CD14-positive monocyte (primary cell): Measurements from ENCODE around the gene STX17. TPM values are rescaled to one million over a fixed set of nuclear protein-coding genes. Genes with fewer than 3 reads are reported as not detected.

Experiments used
- DNase-seq, 3 donors: peaks; one replicate each; pipeline ENCODE4 v3.0.0-alpha.2; 2011 to 2022
- H2AFZ ChIP-seq: 2 replicates; pipeline ENCODE4 v1.6.0; 2012; ENCODE audit warnings: mild to moderate bottlenecking, low read depth, low read length, inconsistent platforms; ENCODE audit not compliant: insufficient read depth, poor library complexity, severe bottlenecking
- H3K27ac ChIP-seq, 2 donors: 1 replicate in 1 of 2; 2 replicates in 1 of 2; pipeline ENCODE4 v1.5.1; 2012 to 2013; ENCODE audit warnings: low read length in 2 of 2, control low read depth in 1 of 2, inconsistent platforms in 1 of 2, low read depth in 1 of 2, mild to moderate bottlenecking in 1 of 2
- H3K27me3 ChIP-seq, 2 donors: one replicate each; pipeline versions ENCODE4 v1.6.0 to v1.6.1; 2011 to 2013; ENCODE audit warnings: low read length in 2 of 2; ENCODE audit not compliant: control insufficient read depth in 2 of 2, insufficient read depth in 2 of 2
- H3K36me3 ChIP-seq, 2 donors: replicated peaks in 1 of 2; 1 replicate in 1 of 2; 2 replicates in 1 of 2; pipeline versions ENCODE4 v1.5.1 to v1.6.1; 2012 to 2013; ENCODE audit warnings: low read length in 2 of 2, control low read depth in 1 of 2, inconsistent platforms in 1 of 2, mild to moderate bottlenecking in 1 of 2; ENCODE audit not compliant: insufficient read depth in 2 of 2, control insufficient read depth in 1 of 2
- H3K4me1 ChIP-seq, 2 donors: 1 replicate in 1 of 2; 2 replicates in 1 of 2; pipeline versions ENCODE4 v1.5.1 to v1.6.1; 2012 to 2013; ENCODE audit warnings: low read length in 2 of 2, control low read depth in 1 of 2, inconsistent platforms in 1 of 2, mild to moderate bottlenecking in 1 of 2, moderate library complexity in 1 of 2; ENCODE audit not compliant: insufficient read depth in 2 of 2, control insufficient read depth in 1 of 2
- H3K4me2 ChIP-seq: replicated peaks from 2 replicates; pipeline ENCODE3; 2012; ENCODE audit warnings: low read length, moderate library complexity, mild to moderate bottlenecking; ENCODE audit not compliant: poor library complexity, severe bottlenecking; ENCODE audit errors: extremely low read depth
- H3K4me3 ChIP-seq, 3 experiments: fragments of 200-600 bp in 1 of 3; sonication (generic) in 1 of 3; replicated peaks in 1 of 3; 1 replicate in 2 of 3; 2 replicates in 1 of 3; pipeline ENCODE4 v1.5.1; 2011 to 2013; ENCODE audit warnings: low read length in 3 of 3, mild to moderate bottlenecking in 3 of 3, control low read depth in 2 of 3, low read depth in 2 of 3, inconsistent platforms in 1 of 3, moderate library complexity in 1 of 3
- H3K79me2 ChIP-seq: 2 replicates; pipeline ENCODE4 v1.6.0; 2012; ENCODE audit warnings: mild to moderate bottlenecking, control low read depth, inconsistent platforms, low read length, moderate library complexity; ENCODE audit not compliant: insufficient read depth
- H3K9ac ChIP-seq: 2 replicates; pipeline ENCODE4 v1.6.0; 2017; ENCODE audit warnings: low read length, mild to moderate bottlenecking; ENCODE audit not compliant: insufficient read depth, poor library complexity, severe bottlenecking
- H3K9me3 ChIP-seq, 2 donors: replicated peaks in 1 of 2; 1 replicate in 1 of 2; 2 replicates in 1 of 2; pipeline versions ENCODE4 v1.5.1 to v1.6.1; 2012 to 2013; ENCODE audit warnings: low read length in 2 of 2, control low read depth in 1 of 2; ENCODE audit not compliant: control insufficient read depth in 1 of 2, insufficient read depth in 1 of 2
- H4K20me1 ChIP-seq: 2 replicates; pipeline ENCODE4 v1.6.0; 2012; ENCODE audit warnings: mild to moderate bottlenecking, low read length, control low read depth, moderate library complexity; ENCODE audit not compliant: insufficient read depth
- H3K27ac Mint-ChIP-seq, 7 donors: one replicate each; pipeline ENCODE4 v1.8.0; 2020; ENCODE audit warnings: mild to moderate bottlenecking in 7 of 7, mixed read lengths in 7 of 7, moderate library complexity in 6 of 7, inconsistent platforms in 2 of 7
- H3K27me3 Mint-ChIP-seq, 3 donors: one replicate each; pipeline ENCODE4 v1.8.0; 2021 to 2022; ENCODE audit warnings: low read depth in 3 of 3, mild to moderate bottlenecking in 3 of 3, mixed read lengths in 3 of 3, moderate library complexity in 3 of 3, inconsistent platforms in 1 of 3
- H3K36me3 Mint-ChIP-seq, 2 donors: one replicate each; pipeline ENCODE4 v1.8.0; 2020; ENCODE audit warnings: mixed read lengths in 2 of 2, inconsistent platforms in 1 of 2, mild to moderate bottlenecking in 1 of 2
- H3K4me1 Mint-ChIP-seq: one replicate; pipeline ENCODE4 v1.8.0; 2020; ENCODE audit warnings: mild to moderate bottlenecking, mixed read lengths
- H3K4me3 Mint-ChIP-seq, 2 donors: one replicate each; pipeline ENCODE4 v1.8.0; 2020; ENCODE audit warnings: mild to moderate bottlenecking in 2 of 2, mixed read lengths in 2 of 2, moderate library complexity in 1 of 2
- H3K9me3 Mint-ChIP-seq, 7 donors: one replicate each; pipeline ENCODE4 v1.8.0; 2020 to 2022; ENCODE audit warnings: mixed read lengths in 7 of 7, mild to moderate bottlenecking in 6 of 7, moderate library complexity in 6 of 7, inconsistent platforms in 2 of 7
- WGBS: methylation state at CpG from one replicate; pipeline ENCODE4 v1.1.5; 2013; ENCODE audit warnings: missing lambda C conversion rate; ENCODE audit not compliant: insufficient coverage; 5-methylcytosine and 5-hydroxymethylcytosine counted together
- intact Hi-C, 2 donors: fragments of 100-400 bp; cut with micrococcal nuclease; formaldehyde crosslinking; loops; one replicate each; pipeline versions ENCODE4 v1.15.0 to v1.15.1; 2023
- polyA plus RNA-seq, 3 donors: library from polyadenylated mRNA; depleted of rRNA in 1 of 3; unstranded in 2 of 3; stranded (reverse) in 1 of 3; fragments of 300-500 nt in 2 of 3; fragments of >200 nt in 1 of 3; fragmentation: Illumina TruSeq in 2 of 3; gene quantifications; 1 replicate in 2 of 3; 2 replicates in 1 of 3; pipeline ENCODE4 v1.2.3, GENCODE V29; 2012 to 2021
- TF ChIP-seq, protein P1 (sequence below): fragments of 200-600 bp; IDR thresholded peaks from one replicate; pipeline ENCODE4 v1.8.0; 2022; ENCODE audit warnings: antibody characterized with exemption, mild to moderate bottlenecking

The STX17 gene
- polyA plus RNA-seq, 3 donors: 10.3 to 16.8 (median 10.6) TPM

DNA sequence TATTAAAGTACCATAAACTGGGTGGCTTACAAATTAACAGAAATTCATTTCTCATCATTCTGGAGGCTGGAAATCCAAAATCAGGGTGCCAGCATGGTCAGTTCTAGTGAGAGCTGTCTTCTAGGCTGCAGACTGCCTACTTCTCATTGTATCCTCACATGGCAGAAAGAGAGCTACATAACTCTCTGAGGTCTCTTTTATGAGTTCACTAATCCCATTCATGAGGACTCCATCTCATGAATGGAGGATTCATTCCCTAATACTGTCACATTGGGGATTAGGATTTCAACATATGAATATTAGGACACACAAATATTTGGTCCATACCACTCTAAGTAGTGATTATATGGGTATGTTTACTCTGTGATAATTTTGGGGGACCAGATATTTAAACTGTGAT lies 108.4 kb downstream of the STX17 start:
- Histone ChIP-seq H3K27me3 (no peaks in the 10 kb centered on the region), H4K20me1 (peaks cover 43% of the 10 kb centered on the region), H3K9ac (no peak overlapping the region), H3K4me2 (no peak overlapping the region), H3K36me3 (peaks cover 66 to 97% of the 10 kb centered on the region in 2 donors), H3K79me2 (peaks cover 6% of the 10 kb centered on the region), H2AFZ (no peak overlapping the region), H3K9me3 (no peaks in the 10 kb centered on the region), H3K27ac (no peak overlapping the region), H3K4me1 (no peaks in the 10 kb centered on the region), H3K4me3 (no peak overlapping the region)
- Mint-ChIP-seq H3K4me3 (no peak overlapping the region), H3K4me1 (no peaks in the 10 kb centered on the region), H3K36me3 (peaks cover 59 to 68% of the 10 kb centered on the region in 2 donors), H3K27ac (no peak overlapping the region), H3K27me3 (peaks cover 0 to 1% (median 0%) of the 10 kb centered on the region in 3 donors), H3K9me3 (peaks cover 0 to 4% (median 0%) of the 10 kb centered on the region in 7 donors)
- no peak for DNase-seq
- TF ChIP-seq, protein P1, sequence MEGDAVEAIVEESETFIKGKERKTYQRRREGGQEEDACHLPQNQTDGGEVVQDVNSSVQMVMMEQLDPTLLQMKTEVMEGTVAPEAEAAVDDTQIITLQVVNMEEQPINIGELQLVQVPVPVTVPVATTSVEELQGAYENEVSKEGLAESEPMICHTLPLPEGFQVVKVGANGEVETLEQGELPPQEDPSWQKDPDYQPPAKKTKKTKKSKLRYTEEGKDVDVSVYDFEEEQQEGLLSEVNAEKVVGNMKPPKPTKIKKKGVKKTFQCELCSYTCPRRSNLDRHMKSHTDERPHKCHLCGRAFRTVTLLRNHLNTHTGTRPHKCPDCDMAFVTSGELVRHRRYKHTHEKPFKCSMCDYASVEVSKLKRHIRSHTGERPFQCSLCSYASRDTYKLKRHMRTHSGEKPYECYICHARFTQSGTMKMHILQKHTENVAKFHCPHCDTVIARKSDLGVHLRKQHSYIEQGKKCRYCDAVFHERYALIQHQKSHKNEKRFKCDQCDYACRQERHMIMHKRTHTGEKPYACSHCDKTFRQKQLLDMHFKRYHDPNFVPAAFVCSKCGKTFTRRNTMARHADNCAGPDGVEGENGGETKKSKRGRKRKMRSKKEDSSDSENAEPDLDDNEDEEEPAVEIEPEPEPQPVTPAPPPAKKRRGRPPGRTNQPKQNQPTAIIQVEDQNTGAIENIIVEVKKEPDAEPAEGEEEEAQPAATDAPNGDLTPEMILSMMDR: no peak
- intact Hi-C loops: loop anchor here (5.0 to 10.0 kb wide), 3 partner anchors 190 to 748 kb away; partner anchors contain the start of gene NR4A3 (in 1 of the 2)

DNA sequence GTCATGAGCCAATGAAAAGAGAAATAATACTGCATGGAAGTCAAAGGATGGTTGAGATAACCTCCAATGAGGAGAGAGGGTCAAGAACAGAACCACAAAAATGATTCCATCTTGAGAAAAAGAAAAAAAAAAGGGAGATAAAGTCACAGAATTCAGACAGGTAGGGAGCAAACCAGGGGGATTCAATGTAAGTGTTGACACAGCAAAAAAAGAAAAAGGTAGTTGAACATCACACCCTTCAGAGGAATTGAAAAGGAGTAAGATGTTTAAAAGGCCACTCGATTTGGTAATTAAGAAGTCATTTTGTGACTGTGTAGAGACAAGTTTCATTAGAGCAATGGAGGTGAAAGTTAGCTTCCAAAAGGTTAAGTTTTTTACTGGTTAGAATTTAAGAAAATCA lies 113.1 kb downstream of the STX17 start:
- H3K4me3 Mint-ChIP-seq: no peak overlapping the region
- 100% methylated on average over 1 of the region's 1 CpG for WGBS

More for the DNA sequence above, 113.1 kb downstream of the STX17 start:
- DNase-seq: no peak
- Histone ChIP-seq H2AFZ (no peak overlapping the region), H3K27me3 (no peaks in the 10 kb centered on the region), H3K9me3 (no peaks in the 10 kb centered on the region), H3K27ac (no peak overlapping the region), H3K9ac (no peak overlapping the region), H3K79me2 (peaks cover 2% of the 10 kb centered on the region), H3K4me3 (no peak overlapping the region), H3K4me2 (no peak overlapping the region), H3K36me3 (peaks cover 62 to 77% of the 10 kb centered on the region in 2 donors), H4K20me1 (peaks cover 21% of the 10 kb centered on the region), H3K4me1 (no peaks in the 10 kb centered on the region)
- Mint-ChIP-seq H3K27me3 (peaks cover 0 to 1% (median 0%) of the 10 kb centered on the region in 3 donors), H3K36me3 (peaks cover 64 to 73% of the 10 kb centered on the region in 2 donors), H3K4me1 (no peaks in the 10 kb centered on the region), H3K9me3 (no peaks in the 10 kb centered on the region), H3K27ac (peak overlapping the region in 4 of 7 donors; percentile 1 to 44 (median 26))
- TF ChIP-seq, protein P1: no peak
- intact Hi-C loops: loop anchor here (10.0 kb wide), 2 partner anchors 195 to 215 kb away; partner anchors contain the start of gene NR4A3 (in 1 of the 2)

Other genes starting within 250 kb of the STX17 start
- 1 to 10 TPM in 1 of 3 donors, under 1 TPM in 2; 0.88 to 2.1 (median 0.92) TPM for gene NR4A3, start 84.8 kb upstream of the STX17 start, polyA plus RNA-seq
- 10 to 100 TPM; 18.4 to 74.0 (median 66.3) TPM for gene ERP44, start 192.3 kb downstream of the STX17 start, polyA plus RNA-seq
- 1 to 10 TPM; 2.9 to 6.7 (median 4.2) TPM for gene INVS, start 192.6 kb downstream of the STX17 start, polyA plus RNA-seq